HG02642 (cell line): ENCODE measurements around the gene XRCC3.
A peak's percentile ranks its signal among the peaks of the same experiment; 100 is the strongest.

Experiments
- ATAC-seq: cut with Tn5 transposase; IDR thresholded peaks from one replicate; pipeline ENCODE4 v1.9.1; 2021; ENCODE audit warnings: mild to moderate bottlenecking; ENCODE audit not compliant: unreplicated experiment, poor library complexity

The XRCC3 gene

DNA sequence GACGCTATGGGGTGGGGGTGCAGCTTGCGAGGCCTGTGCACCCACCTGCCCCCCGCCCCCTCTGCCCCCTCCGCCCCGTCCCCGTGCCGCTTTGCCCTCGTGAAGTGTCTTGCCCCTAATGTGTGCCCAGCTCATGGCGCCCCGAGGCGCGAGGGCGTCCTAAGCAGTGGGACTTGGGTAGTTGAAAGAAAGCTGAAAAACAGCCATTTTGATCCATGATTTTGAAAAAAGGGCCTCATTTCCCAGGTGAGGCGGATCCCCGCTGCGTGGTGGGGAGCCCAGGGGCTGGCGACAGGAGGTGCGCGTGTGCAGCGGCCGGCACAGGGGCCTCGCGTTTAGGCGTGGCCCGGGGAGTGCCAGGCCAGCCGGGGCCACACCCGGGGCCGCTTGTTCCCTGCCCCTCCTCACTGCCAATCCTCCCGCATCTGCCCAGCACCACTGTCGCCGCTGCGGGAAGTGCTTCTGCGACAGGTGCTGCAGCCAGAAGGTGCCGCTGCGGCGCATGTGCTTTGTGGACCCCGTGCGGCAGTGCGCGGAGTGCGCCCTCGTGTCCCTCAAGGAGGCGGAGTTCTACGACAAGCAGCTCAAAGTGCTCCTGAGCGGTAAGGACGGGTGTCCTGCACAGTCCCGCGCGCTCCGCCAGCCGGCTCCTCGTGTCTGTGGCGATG lies 12.2 kb upstream of the XRCC3 start:
- no peak for ATAC-seq

DNA sequence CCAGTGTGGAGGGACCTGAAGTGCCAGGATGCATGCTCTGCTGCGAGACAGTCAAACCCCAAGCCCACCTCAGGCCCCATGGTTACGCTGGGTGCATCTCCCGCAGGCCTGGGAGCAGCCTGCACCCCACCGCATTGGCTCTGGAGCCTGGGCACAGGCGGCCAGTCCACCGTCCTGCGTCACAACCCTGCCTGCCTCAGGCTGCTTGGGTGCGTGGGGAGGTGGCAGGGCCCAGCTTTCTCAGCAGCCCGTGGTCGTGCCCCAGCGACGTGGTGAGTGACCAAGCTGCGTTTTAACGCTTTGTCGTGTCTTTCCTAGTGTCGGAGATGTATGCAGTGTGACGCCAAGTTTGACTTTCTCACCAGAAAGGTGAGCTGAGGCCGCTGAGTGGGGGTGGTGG lies 11.2 kb upstream of the XRCC3 start:
- ATAC-seq, result no peak

DNA sequence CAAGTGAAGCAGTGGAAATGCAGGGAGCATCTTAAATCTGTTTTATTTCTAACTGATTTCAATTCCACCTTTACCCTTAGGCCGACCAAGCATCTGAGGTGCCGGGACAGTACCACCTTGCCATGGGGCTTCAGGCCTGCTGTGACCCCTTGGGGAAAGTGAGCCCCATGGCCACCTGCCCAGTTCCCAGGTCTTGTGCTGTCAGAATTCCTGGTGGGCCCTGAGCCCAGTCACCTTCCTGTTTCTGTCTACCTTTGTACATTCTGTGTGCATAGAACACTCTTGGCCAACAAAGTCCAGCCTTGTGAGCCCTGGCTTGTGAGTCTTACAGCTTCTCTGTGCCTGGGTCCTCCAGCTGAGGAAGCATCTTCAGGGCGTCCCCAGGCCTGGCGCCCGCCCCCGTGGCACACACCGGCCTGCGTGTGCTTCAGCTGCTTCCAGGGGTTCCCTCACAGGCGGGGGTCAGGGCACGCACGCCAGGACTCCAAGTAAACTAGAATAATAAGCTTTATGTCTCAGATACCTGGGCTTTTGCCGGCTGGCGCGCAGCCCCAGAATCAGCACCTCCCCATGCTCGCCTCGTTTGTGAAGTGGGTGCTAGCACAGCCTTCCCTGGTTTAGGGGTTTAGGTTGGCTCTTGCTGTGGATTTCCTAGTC lies 10.6 kb upstream of the XRCC3 start:
- no peak for ATAC-seq

DNA sequence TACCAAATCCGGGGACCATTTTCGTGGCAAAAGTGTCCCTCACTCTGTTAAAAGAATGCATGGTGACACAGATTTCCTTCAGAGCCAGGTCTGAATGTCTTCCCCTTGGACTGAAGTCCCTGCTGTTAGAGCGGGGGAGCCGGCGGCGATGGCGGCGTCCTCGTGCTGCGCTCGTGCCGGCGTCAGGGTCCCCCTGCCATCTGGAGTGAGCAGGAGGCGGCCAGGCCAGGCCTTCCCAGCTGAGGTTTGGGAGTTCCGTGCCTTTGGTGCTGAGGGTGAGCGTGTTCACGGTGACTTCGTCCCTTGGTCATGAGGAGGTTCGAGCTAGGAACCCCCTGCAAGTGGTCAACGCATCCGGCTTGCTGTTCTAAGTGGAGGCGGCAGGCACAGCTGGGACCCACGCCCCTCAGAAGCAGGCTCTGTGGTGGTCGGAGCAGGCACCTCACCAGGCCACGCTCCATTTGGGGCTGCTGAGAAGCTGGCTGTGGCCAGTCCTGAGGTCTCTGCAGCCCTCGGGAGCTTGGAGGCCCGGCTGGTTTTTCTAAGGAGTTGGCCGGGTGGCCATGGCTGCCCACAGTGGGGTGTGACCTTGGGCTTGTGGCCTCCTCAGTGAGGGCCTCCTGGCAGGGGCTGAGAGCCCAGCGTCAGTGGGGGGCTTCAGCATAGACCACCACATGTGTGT lies 9.9 kb upstream of the XRCC3 start:
- ATAC-seq, result no peak

DNA sequence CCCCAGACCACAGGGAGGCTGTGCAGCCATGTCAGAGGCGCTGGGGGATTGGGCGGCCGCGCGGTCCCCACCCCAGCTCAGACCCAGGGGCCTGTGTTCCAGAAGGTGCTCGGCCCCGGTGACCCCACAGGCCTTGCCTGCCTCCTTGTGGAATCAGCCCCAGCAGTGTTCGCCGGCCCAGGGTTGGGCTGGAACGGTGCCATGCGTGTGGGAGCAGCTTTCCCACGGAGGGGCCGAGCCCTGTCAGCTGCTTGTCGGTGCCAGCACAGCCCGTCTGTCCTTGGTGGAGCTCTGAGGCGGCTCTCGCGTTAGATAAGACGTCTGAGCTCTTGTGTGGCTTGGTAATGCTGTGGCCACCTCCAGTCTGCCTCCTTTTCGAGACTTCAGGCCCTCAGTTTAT lies 8.9 kb upstream of the XRCC3 start:
- no peak for ATAC-seq

DNA sequence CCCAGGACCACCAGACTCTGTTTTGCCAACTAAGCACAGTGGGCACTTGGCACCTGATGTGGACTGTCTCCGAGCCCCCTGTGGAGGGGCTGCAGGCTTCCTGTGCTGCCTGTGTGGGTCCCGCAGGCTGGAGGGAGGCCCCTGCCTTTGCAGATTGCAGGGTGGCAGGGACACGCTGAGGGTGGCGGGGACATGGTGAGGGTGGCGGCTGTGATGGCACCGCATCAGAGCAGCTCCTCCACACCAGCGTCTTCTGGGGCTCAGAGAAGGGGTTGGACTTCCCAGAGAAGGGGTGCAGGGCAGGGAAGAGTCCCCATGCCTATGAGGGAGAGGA lies 8.5 kb upstream of the XRCC3 start:
- no peak for ATAC-seq

DNA sequence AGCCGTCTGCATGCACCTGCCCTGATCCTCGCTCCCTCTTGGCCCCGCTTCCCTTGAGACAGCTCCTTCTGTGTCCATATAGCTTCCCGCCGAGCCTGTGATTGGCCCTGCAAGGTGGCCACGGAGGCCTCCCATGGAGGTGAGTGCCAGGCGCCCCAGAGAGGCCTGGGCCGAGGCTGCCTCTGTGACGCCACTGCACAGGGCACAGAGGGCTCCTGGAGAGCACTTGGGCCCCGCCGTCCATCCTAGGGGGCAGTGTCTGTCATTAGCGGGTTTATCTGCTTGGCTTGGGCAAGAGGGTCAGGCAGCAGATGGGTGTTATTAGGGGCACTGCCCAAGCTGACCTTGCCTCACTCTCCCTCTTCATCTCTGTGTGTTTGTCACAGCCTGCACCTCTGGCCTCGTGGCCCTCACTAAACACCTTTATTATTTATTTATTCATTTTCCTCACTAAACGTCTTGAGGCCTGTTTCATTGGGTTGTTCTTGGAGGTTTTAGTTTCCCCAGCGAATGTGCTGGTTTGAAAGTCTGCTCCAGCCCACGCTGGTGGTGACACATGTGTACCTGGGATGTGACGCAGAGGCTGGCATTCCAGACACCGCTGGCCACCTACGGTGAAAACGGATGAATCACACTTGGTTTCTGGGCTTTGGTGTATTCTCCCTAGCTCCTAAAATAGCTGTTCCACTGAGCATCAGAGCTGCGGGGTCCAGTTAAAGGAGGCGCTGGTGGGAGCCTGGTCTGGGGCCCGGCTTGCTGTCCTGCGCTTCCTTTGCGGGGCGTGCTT lies 6.3 kb upstream of the XRCC3 start:
- no peak for ATAC-seq

DNA sequence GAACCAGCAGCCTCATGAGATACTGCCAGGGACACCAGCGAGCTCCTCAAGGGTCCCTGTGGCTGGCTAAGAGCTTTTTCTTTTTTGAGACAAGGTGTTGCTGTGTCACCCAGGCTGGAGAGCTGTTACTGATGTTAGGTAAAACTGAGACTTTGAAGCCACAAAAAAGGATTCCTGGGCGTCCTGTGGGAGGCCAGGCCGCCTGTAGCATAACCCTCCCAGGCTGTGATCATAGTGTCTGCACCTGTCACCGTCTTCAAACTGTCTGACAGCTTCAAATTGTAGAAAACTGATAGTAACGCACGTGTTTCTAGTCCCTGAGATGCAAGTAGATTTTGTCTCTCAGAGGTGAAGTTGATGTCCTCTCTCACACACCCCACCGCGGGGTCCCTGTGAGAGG lies 4.5 kb upstream of the XRCC3 start:
- ATAC-seq, result no peak

DNA sequence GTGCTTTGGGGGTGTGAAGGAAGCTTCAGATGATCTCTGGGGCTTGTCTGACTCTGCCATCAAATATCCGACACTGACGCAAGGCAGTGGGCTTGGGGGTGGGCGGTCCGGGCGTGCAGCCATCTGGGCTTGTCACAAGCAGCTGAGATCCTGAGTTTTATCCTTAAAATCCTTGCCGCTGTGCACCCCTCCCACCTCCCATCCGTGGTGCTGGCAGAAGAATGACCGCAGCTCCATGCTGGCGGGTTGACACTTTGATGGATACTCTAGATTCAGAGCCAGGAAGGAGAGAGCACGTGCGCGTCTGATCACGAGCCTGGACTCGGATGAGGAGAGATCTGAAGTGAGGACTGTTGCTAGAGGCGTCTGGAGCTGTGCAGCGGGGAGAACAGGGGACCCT lies 3.3 kb upstream of the XRCC3 start:
- no peak for ATAC-seq

DNA sequence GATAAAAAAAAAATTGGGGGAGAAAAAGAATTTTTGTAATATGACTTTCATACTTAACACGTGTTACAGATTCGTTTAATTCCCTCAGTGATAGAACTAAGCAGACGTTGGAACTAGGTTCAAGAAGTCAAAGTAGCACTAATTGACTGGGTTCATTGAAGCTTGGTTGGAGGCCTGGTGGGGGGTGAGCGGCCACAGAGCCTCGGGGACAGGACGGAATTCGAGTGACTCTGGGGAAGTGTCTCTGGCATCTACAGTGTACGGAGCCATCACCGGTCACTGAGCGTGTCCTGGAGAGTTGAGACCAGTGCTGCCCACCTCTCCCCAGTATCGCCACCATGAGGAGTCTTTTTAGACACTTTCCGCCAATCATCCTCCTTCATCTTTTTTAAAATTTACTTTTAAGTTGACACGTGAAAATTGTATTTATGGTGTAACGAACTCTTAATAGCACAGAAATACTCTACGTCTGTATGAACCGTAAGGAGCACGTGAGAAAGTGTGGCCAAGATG lies 1.7 kb upstream of the XRCC3 start:
- ATAC-seq, result no peak

DNA sequence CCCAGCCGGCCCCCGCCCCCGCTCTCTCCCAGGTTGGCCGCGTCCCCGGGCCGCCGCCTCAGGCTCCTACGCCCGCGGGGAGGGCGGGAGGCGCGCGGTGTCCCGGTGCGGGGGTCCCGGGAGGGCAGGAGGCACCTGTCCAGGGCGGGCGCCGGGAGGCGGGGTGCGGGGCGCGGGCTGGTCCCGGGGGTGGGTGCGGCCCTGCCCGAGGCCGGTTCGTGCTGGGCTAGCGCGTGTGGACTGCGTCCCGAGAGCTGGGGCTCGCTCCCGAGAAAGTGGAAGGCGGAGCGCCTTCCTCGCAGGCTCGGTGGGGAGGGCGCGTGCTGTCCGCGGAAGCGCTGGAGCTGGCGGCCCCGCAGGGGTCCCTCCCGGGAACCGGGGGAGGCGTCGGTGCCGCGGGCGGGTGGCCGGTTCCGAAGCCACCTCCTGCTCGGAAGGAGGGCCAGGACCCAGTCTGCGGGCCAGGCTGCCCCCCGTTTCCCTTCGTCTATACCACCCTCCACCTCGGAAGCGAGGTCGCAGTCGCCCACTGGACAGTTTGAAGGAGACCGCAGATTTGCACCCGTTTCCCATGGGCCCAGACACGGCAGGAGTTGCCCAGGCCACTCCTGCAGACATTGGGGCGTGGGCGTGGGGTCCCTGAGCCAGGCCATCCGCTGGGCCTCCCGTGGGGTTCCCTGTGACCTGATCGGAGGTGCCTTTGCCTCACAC lies 995 bp upstream of the XRCC3 start:
- ATAC-seq, result peak; percentile 2

DNA sequence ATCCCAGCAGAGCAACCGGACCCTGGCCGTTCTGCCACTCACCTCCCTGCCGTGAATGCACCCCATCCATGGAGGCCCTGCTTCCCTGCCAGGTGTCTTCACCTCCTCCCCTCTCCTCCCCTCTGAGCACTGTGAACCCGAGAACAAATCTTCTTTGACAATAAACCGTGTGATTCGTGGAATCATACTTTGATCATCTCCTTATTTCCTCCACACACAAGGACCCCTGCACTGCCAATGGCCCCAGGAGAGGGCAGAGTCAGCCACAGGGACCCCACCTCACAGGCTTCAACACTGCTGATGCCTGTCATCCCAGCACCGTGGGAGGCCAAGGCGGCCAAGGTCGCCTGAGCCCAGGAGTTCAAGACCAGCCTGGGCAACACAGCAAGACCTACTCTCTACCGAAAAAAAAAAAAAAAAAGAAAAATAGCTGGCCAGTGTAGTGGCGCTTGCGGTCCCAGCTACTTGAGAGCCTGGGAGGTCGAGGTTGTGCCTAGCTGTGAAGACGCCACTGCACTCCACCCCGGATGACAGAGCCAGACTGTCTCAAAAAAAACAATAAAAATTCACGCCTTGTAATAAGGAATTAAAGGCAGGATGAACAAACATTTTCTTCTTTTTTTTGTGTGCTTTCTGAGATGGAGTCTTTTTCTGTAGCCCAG lies 1.1 kb downstream of the XRCC3 start:
- ATAC-seq, result no peak

DNA sequence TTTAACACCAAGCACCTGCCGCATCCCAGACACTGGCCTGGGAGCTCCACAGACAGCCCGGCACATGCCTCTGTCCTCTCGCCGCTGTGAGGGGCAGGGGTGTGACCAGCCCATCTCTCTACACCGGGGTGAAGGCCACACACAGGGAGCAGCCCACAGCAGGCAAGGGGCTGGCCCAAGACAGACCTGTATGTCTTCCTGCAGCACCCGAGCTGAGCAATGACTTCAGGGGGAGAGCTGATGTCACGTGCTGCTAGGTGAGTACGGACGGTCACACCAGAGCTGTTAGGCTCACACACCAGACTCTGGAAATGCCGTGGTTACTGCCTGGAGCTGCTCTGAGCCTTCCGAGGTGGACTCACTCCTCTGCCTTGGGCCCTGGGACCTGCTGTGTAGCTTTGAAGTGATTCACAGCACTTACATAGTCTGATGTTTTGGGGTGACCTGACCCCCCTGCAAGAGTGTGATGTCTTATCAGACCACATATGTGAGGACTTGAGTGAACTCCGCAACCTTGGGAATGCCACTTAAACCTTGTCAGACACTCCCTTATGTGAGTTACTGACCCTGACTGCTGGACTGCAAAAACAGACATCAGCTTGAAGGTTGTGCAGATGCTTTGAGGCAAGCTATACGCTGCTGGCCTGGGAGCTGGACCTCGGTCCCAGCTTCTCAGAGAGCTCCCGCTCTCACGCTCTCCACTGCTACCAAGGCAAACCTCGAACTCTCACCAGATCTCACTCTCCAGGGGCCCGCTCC lies 1.8 kb downstream of the XRCC3 start:
- no peak for ATAC-seq

DNA sequence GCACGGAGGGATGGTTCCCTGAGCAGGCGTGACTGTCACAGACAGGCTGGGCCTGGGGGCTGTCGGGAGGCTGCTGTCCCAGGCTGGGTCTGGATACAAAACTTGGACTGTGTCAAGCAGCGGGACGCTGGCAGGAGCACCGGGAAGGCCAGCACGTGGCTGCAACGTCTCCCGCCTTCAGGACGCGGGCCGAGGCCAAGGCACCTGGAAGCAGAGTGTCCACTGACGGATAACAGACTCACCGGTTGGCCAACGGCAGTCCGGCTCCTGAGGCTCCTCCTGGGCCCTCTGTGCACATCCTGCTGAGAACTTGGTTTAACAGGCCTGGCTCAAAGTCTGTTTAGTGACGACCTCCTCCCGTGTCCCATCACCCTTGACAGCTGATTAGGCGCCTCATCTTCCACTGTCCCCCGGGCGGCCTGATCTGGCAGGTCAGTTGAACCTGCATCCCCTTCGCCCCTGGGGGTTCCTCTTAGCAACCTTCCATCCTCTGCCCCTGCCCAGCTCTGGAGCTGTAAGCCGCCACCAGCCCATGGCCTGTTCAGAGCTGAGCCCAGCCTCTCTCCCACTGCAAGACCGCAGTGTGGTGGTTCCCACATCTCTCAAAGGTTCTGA lies 2.5 kb downstream of the XRCC3 start:
- ATAC-seq, result no peak

DNA sequence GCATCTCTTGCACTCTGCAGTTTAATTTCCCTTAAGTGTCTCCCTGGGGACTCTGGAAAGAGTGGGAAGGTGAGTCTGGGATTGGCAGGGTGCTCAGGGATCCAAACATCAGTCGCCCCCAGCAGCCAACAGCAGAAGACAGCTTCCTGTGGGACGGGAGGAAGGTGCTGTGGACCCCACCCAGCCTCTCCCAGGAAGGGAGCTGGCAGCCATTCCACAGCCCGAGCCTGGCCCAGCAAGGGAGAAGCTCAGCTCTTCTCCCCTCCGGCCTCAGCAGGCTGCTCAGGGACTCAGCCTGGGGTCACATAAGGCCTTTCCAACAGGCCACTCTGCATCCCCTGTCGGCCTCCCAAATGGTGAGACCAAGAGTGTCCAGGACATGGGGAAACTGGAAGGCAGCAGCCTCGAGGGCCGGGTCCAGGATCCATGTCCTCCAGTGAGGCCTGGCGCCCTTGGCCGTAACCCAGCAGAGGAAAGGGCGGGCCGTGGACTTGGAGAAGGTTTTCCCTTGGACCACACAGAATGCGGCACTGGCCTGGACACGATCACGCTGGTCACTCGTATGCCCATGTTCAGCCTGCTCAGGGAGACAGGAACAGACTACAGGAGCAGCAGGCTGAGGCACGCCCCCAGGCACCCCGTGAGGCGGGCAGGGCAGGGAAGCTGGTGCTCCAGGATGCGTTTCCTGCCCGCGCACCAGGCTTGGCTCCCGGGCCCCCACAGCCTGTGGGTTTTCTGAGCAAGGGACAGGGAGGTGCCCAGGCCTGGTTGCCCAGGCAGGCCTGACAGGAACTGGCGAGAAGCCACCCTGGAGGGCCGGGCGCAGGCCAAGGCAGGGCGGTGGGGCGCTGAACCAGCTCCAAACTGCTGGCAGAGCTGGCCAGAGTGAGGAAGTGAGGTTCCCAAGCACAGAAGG lies 3.5 kb downstream of the XRCC3 start:
- ATAC-seq, result no peak

DNA sequence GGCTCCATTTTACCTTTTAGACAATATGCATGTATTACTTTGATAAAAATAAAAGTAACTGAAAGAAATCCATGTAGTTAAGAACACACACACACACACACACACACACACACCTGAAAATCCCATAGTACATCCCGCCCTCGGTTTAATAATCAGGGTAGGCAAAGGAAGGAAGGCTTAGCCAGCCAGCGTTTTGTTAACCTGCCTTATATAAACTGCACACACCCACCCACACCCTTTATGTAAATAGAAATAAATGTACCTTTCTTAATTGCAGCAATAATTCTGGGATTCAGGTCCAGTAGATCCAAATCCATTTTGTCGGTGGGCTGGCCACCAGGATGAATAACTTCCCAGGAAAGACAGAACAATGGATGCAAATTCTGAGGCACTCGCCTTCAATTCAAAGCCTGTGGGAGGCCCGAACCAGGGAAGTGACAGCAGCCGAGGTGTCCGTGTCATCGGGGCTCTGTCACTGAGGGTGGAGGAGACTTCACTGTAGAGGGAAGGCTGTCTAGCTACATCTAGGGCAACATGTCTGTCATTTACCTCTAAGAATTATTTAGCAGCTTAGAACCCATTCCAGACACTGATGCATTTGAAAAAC lies 4.4 kb downstream of the XRCC3 start:
- no peak for ATAC-seq

DNA sequence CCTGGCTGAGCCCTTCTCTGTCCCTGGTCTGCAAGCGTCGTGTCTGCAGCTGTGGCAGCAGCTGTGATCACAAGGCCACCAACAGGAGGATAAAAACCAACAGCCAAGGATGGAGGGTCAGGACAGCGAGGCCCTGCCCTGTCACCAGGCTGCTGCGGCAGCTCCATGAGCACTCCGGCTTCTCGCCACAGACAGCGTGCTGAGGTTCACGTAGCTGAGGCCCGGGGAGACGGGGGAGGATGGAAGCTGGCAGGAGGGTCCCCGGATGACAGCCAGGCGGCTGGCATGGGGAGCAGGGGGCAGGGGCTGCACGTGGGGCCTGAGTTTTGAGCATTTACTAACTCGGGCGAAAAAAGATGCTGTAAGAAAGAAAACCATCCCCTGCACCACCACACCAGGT lies 5.4 kb downstream of the XRCC3 start:
- no peak for ATAC-seq
